GM13976 (cell line): ENCODE data around the gene RTN1.

Source experiments
- DNase-seq: peaks from one replicate; pipeline ENCODE4 v3.0.0; 2012; ENCODE audit warnings: low spot score
- CTCF ChIP-seq: IDR thresholded peaks from 2 replicates; pipeline ENCODE4 v1.5.1; 2012; ENCODE audit warnings: borderline replicate concordance, mild to moderate bottlenecking; ENCODE audit not compliant: insufficient read depth; ENCODE audit errors: extremely low read depth, missing control alignments, control extremely low read depth
- in situ Hi-C: fragments of 300-500 bp; cut with MboI; formaldehyde crosslinking; loops from one replicate; pipeline ENCODE4 v1.12.0; 2022; ENCODE audit warnings: low sequenced_read_pairs, mixed read lengths, inconsistent platforms; ENCODE audit not compliant: unreplicated experiment

RTN1 gene

GRCh38 chr14:59870277-59871165 is at the start of gene RTN1:
TSS of gene RTN1 (minus strand) at chr14:59870776. CDS start at chr14:59870630, 146 bp downstream.
- TF ChIP-seq CTCF, result no peak
- peak; percentile 64 for DNase-seq
- in situ Hi-C loops, result no loop called here

- TF ChIP-seq CTCF, result no peak
- DNase-seq, result no peak
- in situ Hi-C loops, result no loop called here
These were observed 49.8 kb upstream of the RTN1 start for GRCh38 chr14:59920378-59920683.

GRCh38 chr14:59919570-59920377 is 49.2 kb upstream of the RTN1 start, which contains the start of gene LRRC9:
TSS of gene LRRC9 (plus strand) at chr14:59920144.
- DNase-seq, result peak; percentile 26
- TF ChIP-seq CTCF, result no peak
- in situ Hi-C loops, result no loop called here

- no peak for TF ChIP-seq CTCF
- in situ Hi-C loops, result no loop called here
These were observed 48.4 kb upstream of the RTN1 start for GRCh38 chr14:59918824-59919569.

GRCh38 chr14:59913187-59913586 is 42.6 kb upstream of the RTN1 start:
- TF ChIP-seq CTCF, result no peak
- in situ Hi-C loops, result no loop called here
- no peak for DNase-seq

More at GRCh38 chr14:59918824-59919569, 48.4 kb upstream of the RTN1 start:
- DNase-seq, result peak; percentile 47

- in situ Hi-C loops, result no loop called here
- DNase-seq, result no peak
- TF ChIP-seq CTCF, result no peak
These were observed 41.9 kb upstream of the RTN1 start for GRCh38 chr14:59912443-59912842.
